Measurements from ENCODE around the gene RPLP2.

Gene RPLP2

DNA sequence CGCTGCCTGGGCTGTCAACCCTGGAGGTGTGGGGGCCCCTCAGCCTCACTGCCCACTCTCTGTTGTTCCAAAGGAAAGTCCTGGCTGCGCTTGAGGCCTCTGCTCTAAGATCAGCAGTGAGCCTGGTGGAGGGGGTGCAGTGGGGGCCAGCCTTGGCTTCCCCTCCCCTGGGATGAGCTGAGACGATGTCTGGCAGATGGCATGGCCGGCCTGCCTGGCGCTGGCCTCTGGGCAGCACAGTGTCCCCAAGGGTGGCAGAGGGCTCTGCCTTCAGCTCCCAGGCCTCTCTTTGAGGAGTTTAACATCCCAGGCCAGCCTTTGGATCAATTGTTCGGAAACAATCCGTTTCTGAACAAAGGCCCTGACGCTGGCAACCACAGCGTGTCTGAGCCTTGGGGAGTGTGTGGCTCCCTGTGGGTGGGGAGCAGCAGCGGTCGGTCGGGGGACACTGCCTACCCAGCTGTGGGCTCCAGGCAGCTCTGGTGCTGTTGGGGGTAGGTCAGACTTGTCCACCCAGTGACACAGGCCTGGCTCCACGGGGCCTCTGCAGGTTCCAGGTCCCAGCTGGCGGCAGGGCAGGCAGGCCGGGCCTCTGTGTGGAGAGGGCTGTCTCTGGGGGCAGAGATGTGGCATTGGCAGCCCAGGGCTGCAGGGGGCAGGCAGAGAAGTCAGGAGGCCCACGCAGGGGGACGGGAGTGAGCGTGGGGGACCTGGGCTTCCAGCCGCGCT, 45.0 kb downstream of the RPLP2 start:
- no peak for DNase-seq

- DNase-seq = no peak
Measured at GRCh38 chr11:855330-855674, 45.5 kb downstream of the RPLP2 start.

GRCh38 chr11:855796-856195, 46.0 kb downstream of the RPLP2 start:
- no peak for DNase-seq

DNA sequence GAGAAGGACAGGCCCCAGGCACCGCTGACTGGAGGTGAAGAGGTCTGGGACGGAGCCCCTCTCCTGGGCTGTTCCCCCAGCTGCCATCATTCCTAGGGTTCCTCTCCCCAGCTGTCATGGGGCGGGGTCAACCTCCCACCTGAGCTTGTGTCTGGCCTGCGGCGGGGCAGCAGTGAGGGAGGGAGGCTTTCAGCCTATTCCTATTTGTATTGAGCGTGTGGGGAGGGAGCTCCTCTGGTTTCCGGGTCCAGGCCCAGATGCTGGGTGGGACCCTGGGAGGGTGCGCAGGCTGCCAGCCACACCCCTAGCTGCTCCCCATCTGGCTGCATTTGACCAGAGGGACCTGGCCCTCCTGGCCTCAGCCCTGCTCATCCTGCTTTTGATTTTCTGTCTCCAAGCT, 46.6 kb downstream of the RPLP2 start:
- DNase-seq = no peak

DNA sequence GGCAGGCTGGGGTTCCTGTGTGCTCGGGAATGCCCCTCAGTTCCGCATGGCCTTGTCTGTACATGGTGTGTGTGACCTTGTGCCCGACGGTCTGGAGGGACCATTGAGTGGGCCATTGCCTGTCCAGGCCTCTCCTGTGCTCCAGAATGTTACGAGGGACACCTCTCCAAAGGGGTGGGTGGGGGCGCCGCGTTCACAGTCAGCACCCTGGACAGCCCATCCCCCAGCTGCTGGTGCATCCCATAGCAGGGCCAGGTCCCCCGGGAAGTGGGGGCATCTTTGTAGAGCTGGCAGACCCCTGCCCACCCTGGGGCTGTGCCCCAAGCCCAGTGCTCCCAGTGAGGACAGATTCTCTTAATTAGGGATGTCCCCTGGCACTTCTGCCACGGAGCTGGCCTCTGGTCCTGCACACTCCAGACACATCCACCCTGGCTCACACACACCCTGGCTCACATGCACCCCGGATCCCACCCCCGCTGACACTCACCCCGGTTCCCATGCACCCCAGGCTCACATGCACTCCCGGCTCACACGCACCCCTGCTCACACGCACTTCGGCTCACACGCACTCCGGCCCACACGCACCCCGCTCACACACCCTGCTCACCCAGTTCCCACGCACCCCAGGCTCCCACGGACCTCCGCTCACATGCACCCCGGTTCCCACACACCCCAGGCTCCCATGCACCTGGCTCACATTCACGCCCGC, 48.4 kb downstream of the RPLP2 start:
- no peak for DNase-seq

DNA sequence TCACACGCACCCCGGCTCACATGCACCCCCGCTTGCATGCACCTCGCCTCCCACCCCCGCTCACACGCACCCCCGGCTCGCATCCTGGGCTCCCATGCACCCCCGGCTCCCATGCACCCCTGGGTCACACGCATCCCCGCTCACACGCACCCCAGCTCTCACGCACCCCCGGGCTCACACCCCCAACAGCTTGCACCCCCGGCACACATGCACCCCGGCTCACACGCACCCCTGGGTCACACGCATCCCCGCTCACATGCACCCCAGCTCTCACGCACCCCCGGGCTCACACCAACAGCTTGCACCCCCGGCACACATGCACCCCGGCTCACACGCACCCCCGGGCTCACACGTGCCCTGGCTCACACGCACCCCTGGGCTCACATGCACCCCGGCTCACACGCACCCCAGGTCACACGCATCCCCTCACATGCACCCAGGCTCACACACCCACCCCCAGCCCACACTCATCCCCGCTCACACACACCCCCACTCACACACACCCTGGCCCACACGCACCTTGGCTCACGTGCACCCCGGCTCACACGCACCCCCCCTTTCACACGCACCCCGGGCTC, 49.1 kb downstream of the RPLP2 start:
- no peak for DNase-seq

DNA sequence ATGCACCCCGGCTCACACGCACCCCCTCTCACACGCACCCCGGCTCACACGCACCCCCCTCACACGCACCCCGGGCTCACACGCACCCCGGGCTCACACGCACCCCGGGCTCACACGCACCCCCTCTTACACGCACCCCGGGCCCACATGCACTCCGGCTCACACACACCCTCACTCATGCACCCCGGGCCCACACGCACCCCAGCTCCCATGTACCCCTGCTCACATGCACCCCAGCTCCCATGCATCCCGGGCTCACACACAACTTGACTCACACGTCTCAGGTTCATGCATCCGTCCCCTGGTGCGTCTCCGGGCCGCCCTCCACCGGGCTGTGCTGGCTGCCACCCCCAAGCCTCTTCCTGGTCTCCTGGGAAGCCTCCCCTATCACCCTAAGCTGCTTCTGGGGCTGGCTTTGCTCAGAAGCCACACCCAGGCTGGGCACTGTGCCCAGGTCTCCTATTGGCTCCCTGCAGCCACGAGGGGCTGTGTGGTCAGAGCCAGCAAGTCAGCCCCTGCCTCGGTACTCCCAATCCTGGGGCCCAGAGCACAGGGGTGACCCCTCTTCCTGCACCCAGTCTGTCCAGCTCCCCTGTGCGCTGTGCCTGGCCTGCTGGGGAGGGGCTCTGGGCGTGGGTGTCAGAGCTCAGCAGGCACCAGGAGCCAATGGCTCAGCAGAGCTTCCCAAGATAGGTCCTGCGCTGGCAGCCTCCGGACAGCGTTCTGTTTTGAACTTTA, 49.8 kb downstream of the RPLP2 start:
- no peak for DNase-seq

DNA sequence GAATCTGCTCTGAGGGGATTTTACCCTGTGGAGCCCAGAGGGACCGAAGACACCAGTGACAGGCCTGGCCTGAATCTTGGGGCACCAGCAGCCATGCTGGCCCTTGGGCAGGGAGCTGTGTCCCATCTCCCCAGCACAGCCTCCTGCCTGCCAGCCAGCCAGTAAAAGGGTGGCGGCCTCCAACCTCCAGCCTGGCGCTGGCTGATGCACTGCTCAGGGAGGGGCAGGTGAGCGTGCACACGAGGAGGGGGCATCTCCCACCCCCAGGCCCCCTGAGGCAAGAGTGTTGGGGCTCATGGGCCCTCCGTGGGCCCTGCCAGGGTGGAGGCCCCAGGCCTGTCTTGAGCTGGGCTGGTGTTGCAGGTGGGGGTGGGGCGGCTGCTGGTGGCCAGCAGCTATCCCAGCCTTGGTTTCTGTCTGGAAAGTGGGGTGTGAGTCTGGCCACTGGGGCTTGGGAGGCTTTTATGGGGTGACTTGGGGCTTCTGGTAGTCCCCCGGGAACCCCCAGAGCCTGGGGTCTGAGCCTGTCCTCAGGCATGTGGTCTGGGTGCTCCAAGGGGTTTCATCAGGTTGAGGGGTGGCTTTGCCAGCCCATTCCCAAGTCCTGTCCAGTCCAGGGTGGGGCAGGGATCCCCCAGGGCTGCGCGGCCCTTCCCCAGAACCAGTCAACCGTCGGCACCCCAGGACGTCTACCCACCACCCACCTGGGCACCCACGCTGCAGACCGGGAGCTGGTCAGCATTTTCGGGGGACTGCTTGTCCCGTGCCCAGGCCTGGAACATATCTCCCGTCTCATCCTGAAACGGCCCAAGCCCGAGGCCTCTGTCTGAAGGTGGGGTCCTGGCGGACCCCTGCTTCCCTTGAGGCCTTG, 50.7 kb downstream of the RPLP2 start:
- DNase-seq = no peak

GRCh38 chr11:861105-861479, 51.3 kb downstream of the RPLP2 start:
- DNase-seq = no peak

DNA sequence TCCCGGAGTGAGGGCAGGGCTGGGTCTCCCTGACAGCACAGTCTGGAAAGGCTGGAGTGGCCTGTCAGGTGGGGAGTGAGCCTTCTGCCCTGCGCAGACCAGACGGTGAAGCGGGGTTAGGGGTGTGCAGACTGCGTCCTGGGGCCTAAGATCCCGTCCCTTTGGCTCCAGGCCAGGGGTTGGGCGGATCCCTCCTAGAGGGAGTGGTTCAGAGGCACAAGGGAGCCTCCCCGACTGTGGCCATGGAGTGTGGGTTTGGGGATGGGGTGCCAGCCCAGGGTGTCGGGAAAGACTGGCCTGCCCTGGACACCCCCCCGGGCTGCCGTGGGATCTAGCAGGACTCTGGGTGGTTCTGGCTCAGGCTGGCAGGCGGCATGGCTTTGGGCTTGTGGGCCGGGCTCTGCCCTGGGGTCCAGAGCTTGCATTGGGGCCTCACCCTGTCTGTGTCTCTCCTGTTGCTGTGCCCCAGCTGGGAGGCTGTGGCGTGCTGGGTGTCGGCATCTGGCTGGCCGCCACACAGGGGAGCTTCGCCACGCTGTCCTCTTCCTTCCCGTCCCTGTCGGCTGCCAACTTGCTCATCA, 52.4 kb downstream of the RPLP2 start:
- no peak for DNase-seq
